Activated CD8-positive, alpha-beta memory T cell treated with anti-CD3 and anti-CD28 coated beads, Interleukin-2, amount 10 ng/mL, durations not matched to agents 7 days and 5 days (primary cell): Measurements from ENCODE around the gene PRR14L. TPM values are rescaled to one million over a fixed set of nuclear protein-coding genes. Genes with fewer than 3 reads are reported as not detected.
A peak's percentile ranks its signal among the peaks of the same experiment; 100 is the strongest.

Source experiments
- ATAC-seq: fragments of 150-1000 bp; cut with Tn5 transposase; one replicate; pipeline ENCODE4 v1.10.0; 2021; ENCODE audit warnings: moderate library complexity
- CTCF ChIA-PET: fragments of 350-600 bp; sonication (Branson Sonifier 250); formaldehyde crosslinking; loops from one replicate; lab custom pipeline; 2021; ENCODE audit warnings: antibody characterized with exemption; lab: Charles Lee
- DNase-seq: peaks from one replicate; pipeline ENCODE4 v3.0.0-alpha.2; 2020
- H3K27ac Mint-ChIP-seq: one replicate; pipeline ENCODE4 v1.8.0; 2021; ENCODE audit warnings: mild to moderate bottlenecking, mixed read lengths
- H3K27me3 Mint-ChIP-seq: one replicate; pipeline ENCODE4 v1.8.0; 2021; ENCODE audit warnings: mixed read lengths
- H3K36me3 Mint-ChIP-seq: one replicate; pipeline ENCODE4 v1.8.0; 2021; ENCODE audit warnings: mild to moderate bottlenecking, mixed read lengths
- H3K4me1 Mint-ChIP-seq: one replicate; pipeline ENCODE4 v1.8.0; 2021; ENCODE audit warnings: mixed read lengths
- H3K4me3 Mint-ChIP-seq: one replicate; pipeline ENCODE4 v1.8.0; 2021; ENCODE audit warnings: mild to moderate bottlenecking, moderate library complexity, mixed read lengths
- H3K9me3 Mint-ChIP-seq: one replicate; pipeline ENCODE4 v1.8.0; 2022; ENCODE audit warnings: low read depth, mixed read lengths
- total RNA-seq, 2 experiments: library from RNA; stranded (reverse); gene quantifications; one replicate each; pipeline ENCODE4 v1.2.3, GENCODE V29; 2021

Gene PRR14L
- total RNA-seq, 2 experiments from 2014 or later: 62.2 to 78.4 TPM

DNA sequence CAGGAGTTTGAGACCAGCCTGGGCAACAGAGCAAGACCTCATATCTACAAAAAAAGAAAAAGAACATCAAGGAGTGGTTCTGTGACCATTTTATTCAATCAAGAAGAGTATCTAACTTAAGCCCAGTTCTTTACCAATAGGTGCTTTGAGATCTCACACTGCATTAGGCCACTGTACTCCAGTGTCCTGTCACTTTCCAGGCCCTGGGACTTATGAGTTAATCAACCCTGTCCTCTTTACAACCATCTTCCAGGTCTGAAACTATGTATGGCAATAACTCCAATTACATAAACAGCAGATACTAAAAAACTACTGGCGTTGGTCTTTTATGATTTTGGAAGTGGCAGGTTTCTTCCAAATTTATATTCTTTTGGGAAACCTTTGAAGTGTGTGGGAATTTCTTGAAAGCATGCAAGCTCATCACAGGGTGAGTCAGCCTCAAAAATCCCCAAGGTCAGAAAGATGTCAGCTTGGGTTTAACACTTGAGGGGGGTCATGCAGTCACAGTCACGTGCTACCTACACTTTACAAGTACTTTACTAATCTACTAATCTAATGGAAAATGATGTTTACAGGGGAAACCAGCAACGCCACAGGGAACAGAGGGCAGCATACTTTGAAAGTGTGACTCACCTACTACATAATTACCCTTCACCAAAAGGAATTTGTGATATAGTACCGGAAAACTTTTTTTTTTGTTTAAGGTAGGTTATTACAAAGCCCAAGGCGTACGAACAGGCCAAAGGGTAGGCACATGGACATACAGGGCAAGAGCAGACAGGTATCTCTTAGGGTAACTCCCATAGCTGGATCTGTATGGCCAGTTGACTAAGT lies 103.5 kb downstream of the PRR14L start:
- ATAC-seq (peak; percentile 65), DNase-seq (peak; percentile 53)
- Mint-ChIP-seq H3K27ac (peak overlapping the region; percentile 36), H3K9me3 (no peaks in the 10 kb centered on the region), H3K27me3 (no peaks in the 10 kb centered on the region), H3K4me1 (peaks cover 24% of the 10 kb centered on the region), H3K4me3 (no peak overlapping the region), H3K36me3 (peaks cover 27% of the 10 kb centered on the region)
- CTCF ChIA-PET: interaction anchor here (1.2 kb wide), 1 partner anchor 17 kb away, joined by 3 read pairs; no protein-coding TSS in a partner anchor

DNA sequence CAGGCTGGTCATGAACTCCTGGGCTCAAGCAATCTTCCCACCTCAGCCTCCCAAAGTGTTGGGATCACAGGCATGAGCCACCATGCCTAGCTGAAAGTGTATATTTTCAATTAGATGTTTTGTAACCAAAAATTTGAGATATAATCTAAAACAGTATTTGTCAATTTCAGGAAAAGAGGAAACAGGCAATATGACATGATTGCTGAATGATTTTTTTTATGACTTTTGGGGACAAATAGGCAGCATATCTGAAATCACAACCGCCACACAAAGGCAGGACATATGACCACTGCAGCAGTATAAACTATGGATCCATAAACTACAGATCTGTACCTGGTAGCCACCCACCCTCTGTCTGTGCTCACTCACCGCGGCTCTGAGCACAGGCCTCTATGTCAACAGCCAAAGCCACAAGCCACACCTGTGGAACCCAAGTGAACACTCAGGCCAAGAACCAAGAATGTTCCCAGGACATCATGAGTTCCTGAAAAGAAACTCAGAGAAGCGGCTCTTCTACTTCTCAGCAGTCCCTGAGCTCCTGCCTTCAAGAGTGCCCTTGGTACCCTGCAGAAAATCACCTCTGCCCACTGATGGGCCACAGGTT lies 110.4 kb downstream of the PRR14L start:
- DNase-seq (peak; percentile 61), ATAC-seq (peak; percentile 43)
- CTCF ChIA-PET: interaction anchor here (0.6 to 3.4 kb wide), 7 partner anchors 9 to 331 kb away, joined by 3 to 18 read pairs (median 6); partner anchors contain the start of gene PISD
- Mint-ChIP-seq H3K27me3 (no peaks in the 10 kb centered on the region), H3K4me3 (peak overlapping the region; percentile 31), H3K4me1 (peaks cover 53% of the 10 kb centered on the region), H3K27ac (peak overlapping the region; percentile 88), H3K36me3 (peaks cover 16% of the 10 kb centered on the region), H3K9me3 (no peaks in the 10 kb centered on the region)

DNA sequence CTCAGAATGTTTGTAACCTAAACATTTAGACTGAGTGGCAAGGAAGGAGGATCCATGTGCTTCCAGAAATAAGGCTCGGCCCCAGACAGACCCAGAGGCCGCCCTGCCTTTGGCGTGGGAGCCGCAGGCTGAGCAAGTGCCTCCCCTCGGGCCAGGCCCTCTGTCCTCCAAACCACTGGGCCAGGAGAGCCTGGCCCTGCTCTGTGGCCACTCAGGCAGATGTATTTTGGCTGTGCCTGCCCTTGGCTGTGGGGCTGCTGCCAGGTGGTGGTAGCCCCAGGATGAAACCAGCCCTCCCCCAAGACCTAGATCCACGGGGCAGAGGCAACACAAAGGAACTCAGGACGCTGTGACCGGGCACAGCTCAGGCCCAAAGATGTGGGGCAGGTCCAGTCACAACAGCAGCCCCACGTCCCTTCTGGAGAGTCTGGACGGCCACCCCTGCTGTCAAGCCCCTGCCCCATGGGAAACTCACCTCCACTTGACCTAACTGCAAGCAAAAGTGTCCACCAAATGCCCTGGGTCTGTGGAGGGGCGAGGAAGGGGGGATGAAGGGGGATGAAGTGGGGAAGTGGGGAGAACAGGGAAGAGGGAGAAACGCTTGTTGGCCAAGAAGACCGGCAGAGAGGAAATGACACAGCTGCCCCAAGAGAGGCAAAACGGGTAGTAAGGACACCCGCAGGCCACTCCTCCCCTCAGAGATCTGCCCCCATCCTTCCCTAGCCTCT lies 111.9 kb downstream of the PRR14L start:
- peak overlapping the region; percentile 65 for H3K4me3 Mint-ChIP-seq
- peaks cover 54% of the 10 kb centered on the region for H3K4me1 Mint-ChIP-seq
- ATAC-seq: peak; percentile 66
- H3K27ac Mint-ChIP-seq: peak overlapping the region; percentile 88
- DNase-seq: peak; percentile 78
- H3K36me3 Mint-ChIP-seq: peaks cover 10% of the 10 kb centered on the region
- H3K9me3 Mint-ChIP-seq: no peaks in the 10 kb centered on the region
- CTCF ChIA-PET: interaction anchor here (0.7 to 4.9 kb wide), 9 partner anchors 7 to 324 kb away, joined by 3 to 18 read pairs (median 4); partner anchors contain the start of gene PISD
- no peaks in the 10 kb centered on the region for H3K27me3 Mint-ChIP-seq

DNA sequence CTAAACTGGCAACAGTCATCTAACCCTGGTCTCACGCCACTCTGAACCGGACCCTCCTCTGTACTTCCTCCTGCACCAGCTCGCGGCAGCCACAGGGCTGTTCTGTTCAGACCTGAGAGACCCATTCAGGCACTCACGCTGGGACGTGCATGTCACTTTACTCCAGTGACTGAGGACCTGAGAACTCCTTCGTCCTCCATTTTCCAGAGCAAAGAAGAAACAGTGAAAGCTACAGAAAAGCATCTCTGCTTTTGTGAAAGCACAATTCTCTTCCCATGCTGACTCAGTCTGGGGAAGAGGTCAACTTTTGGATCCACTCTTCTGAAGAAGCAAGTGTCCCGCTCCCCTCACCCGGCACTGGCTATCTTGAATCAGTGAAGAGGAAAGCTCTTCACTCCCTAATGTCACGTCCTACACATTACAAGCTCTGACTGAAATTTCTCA lies 112.5 kb downstream of the PRR14L start:
- H3K36me3 Mint-ChIP-seq: peaks cover 9% of the 10 kb centered on the region
- peaks cover 54% of the 10 kb centered on the region for H3K4me1 Mint-ChIP-seq
- CTCF ChIA-PET: interaction anchor here (0.7 to 4.9 kb wide), 4 partner anchors 28 to 186 kb away, joined by 3 to 17 read pairs (median 10); no protein-coding TSS in a partner anchor
- H3K9me3 Mint-ChIP-seq: no peaks in the 10 kb centered on the region
- peak overlapping the region; percentile 88 for H3K27ac Mint-ChIP-seq
- H3K4me3 Mint-ChIP-seq: peak overlapping the region; percentile 65
- no peak for DNase-seq
- H3K27me3 Mint-ChIP-seq: no peaks in the 10 kb centered on the region
- ATAC-seq: no peak

DNA sequence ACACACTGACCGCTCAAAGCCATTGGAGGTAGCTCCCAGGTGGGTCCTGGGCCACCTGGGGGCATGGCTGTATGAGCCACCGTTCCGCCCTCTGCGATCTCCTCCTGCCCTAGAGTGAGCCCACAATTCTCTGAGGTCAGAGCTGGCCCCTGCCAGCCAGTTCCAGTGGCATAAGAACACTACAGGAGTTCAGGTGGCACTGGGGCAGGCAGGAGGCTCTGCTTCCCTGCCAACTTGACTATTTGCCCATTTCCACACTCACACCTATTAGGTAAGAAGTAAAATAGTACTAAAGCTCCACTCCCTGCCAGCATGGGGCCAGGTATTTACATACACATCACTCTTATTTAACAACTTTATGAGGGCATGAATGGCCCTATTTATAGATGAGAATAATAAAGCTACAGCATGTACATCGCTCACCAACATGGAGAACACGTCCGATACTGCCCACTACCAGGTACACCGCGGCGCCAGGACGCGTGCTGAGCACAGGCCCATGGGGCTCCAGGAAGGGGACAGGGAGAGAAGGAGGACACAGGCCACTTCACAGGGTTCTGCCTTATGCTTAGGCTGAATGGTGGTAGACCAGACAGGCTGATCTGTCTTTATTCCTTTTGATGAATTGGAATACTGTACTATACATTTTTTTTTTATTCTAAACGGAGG lies 114.2 kb downstream of the PRR14L start:
- H3K36me3 Mint-ChIP-seq: peaks cover 1% of the 10 kb centered on the region
- DNase-seq (no peak), ATAC-seq (no peak)
- no peak overlapping the region for H3K27ac Mint-ChIP-seq
- no peaks in the 10 kb centered on the region for H3K27me3 Mint-ChIP-seq
- peaks cover 56% of the 10 kb centered on the region for H3K4me1 Mint-ChIP-seq
- no peak overlapping the region for H3K4me3 Mint-ChIP-seq
- no peaks in the 10 kb centered on the region for H3K9me3 Mint-ChIP-seq
- CTCF ChIA-PET: interaction anchor here (1.1 to 7.7 kb wide), 4 partner anchors 74 to 184 kb away, joined by 3 to 58 read pairs (median 11); no protein-coding TSS in a partner anchor

DNA sequence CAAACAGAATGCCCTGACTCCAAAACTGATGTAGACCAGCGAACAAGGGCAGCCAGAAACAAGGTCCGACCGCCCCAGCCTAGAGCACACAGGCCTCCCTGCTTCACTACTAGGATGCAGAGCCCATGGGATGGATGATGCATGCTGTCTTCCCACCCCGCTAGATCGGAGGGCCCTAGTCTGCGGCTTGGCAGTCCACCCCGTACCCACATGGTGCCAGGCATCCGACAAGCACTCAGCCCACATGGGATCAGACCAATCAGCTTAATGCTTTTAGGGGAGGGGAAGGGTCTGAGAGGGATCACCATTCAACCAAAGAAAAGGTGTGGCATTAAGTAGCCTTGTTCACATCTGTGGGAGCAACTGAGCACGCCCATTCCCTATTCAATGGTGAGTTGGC lies 118.5 kb downstream of the PRR14L start:
- Mint-ChIP-seq H3K9me3 (no peaks in the 10 kb centered on the region), H3K27me3 (no peaks in the 10 kb centered on the region), H3K4me1 (peaks cover 41% of the 10 kb centered on the region), H3K4me3 (peak overlapping the region; percentile 70), H3K36me3 (no peaks in the 10 kb centered on the region), H3K27ac (peak overlapping the region; percentile 79)
- CTCF ChIA-PET: interaction anchor here (0.9 to 7.7 kb wide), 10 partner anchors 8 to 339 kb away, joined by 3 to 58 read pairs (median 10); partner anchors contain the start of gene PISD
- no peak for DNase-seq
- no peak for ATAC-seq

Other genes with a start within 250 kb of the PRR14L start
- 10 to 100 TPM; 34.7 to 40.0 TPM for gene PISD, start 87.9 kb downstream of the PRR14L start, total RNA-seq
- gene DEPDC5, start 3.9 kb upstream of the PRR14L start, total RNA-seq: 10 to 100 TPM; 45.7 to 50.3 TPM
- 100 to 1,000 TPM; 224 to 254 TPM for gene YWHAH, start 194.4 kb upstream of the PRR14L start, total RNA-seq